K562 (cell line): Measurements from ENCODE around the gene KTI12. TPM values are rescaled to one million over a fixed set of nuclear protein-coding genes. Genes with fewer than 3 reads are reported as not detected.
A peak's percentile ranks its signal among the peaks of the same experiment; 100 is the strongest.

ENCODE experiments used
- ARID1B ChIP-seq: fragments of 450-650 bp; IDR thresholded peaks from 2 replicates; pipeline ENCODE4 v1.6.1; 2016; ENCODE audit warnings: antibody characterized with exemption, mild to moderate bottlenecking, inconsistent platforms
- CBX8 ChIP-seq: fragments of 200-600 bp; sonication (generic); IDR thresholded peaks from 2 replicates; pipeline ENCODE4 v1.6.1; 2012; ENCODE audit warnings: borderline replicate concordance, mixed run types, low read depth, mild to moderate bottlenecking, moderate library complexity, mixed read lengths, low read length, control low read depth, inconsistent platforms; ENCODE audit not compliant: poor library complexity, severe bottlenecking; ENCODE audit errors: extremely low read depth
- ELF2 ChIP-seq: fragments of 250-450 bp; sonication (Bioruptor Pico); IDR thresholded peaks from 2 replicates; pipeline ENCODE4 v1.5.0; 2021; ENCODE audit warnings: mild to moderate bottlenecking
- ETV6 ChIP-seq, 3 experiments: fragments of 150-350 bp in 1 of 3; sonication (generic) in 1 of 3; formaldehyde crosslinking in 1 of 3; IDR thresholded peaks; 2 replicates each; pipeline versions ENCODE4 v1.6.1 to v1.8.0; 2014 to 2022; ENCODE audit warnings: borderline replicate concordance in 2 of 3, low read depth in 2 of 3, antibody characterized with exemption in 1 of 3, low read length in 1 of 3, mild to moderate bottlenecking in 1 of 3, missing genetic modification reagents in 1 of 3
- MAX ChIP-seq: sonication (generic); formaldehyde crosslinking; IDR thresholded peaks from 2 replicates; pipeline ENCODE4 v1.9.0; 2022; ENCODE audit warnings: mild to moderate bottlenecking, missing genetic modification reagents
- MBD1 ChIP-seq: fragments of 250-450 bp; sonication (Bioruptor Pico); IDR thresholded peaks from 2 replicates; pipeline ENCODE4 v1.8.0; 2022; ENCODE audit warnings: inconsistent platforms
- MLX ChIP-seq, 2 experiments: fragments of 450-650 bp in 1 of 2; sonication (generic) in 1 of 2; formaldehyde crosslinking; conservative IDR thresholded peaks; 2 replicates each; pipeline versions ENCODE4 v1.4.0 to v1.8.1; 2020 to 2022; ENCODE audit warnings: mild to moderate bottlenecking in 1 of 2, missing genetic modification reagents in 1 of 2
- MTA2 ChIP-seq: fragments of 450-650 bp; IDR thresholded peaks from 2 replicates; pipeline ENCODE4 v1.6.1; 2016; ENCODE audit warnings: low read depth
- MTA3 ChIP-seq: fragments of 450-650 bp; formaldehyde crosslinking; IDR thresholded peaks from 2 replicates; pipeline ENCODE4 v1.6.1; 2017; ENCODE audit warnings: mild to moderate bottlenecking, borderline replicate concordance
- MYBL2 ChIP-seq, 2 experiments: fragments of 450-650 bp in 1 of 2; sonication (generic) in 1 of 2; formaldehyde crosslinking in 1 of 2; IDR thresholded peaks; 2 replicates each; pipeline versions ENCODE4 v1.6.1 to v1.8.1; 2017 to 2022; ENCODE audit warnings: borderline replicate concordance in 1 of 2, inconsistent platforms in 1 of 2, low read depth in 1 of 2, mild to moderate bottlenecking in 1 of 2, missing genetic modification reagents in 1 of 2, moderate library complexity in 1 of 2
- NCOA1 ChIP-seq: fragments of 450-650 bp; IDR thresholded peaks from 2 replicates; pipeline ENCODE4 v1.6.1; 2016; ENCODE audit warnings: low read depth
- NFIX ChIP-seq: fragments of 250-450 bp; sonication (Bioruptor Pico); IDR thresholded peaks from 2 replicates; pipeline ENCODE4 v1.4.0; 2020; ENCODE audit warnings: low read depth, mild to moderate bottlenecking, moderate library complexity
- POLR2A ChIP-seq: fragments of 450-650 bp; conservative IDR thresholded peaks from 2 replicates; pipeline ENCODE4 v1.6.1; 2016
- RNF2 ChIP-seq: sonication (generic); IDR thresholded peaks from 2 replicates; pipeline ENCODE4 v1.6.1; 2016
- SP1 ChIP-seq: sonication (generic); formaldehyde crosslinking; IDR thresholded peaks from 2 replicates; pipeline ENCODE4 v1.8.1; 2022; ENCODE audit warnings: mild to moderate bottlenecking, missing genetic modification reagents
- TAF7 ChIP-seq: fragments of 450-650 bp; IDR thresholded peaks from 2 replicates; pipeline ENCODE4 v1.6.1; 2016; ENCODE audit warnings: missing genetic modification characterization, missing compliant biosample characterization
- TEAD1 ChIP-seq, 2 experiments: fragments of 450-650 bp in 1 of 2; sonication (generic) in 1 of 2; formaldehyde crosslinking; IDR thresholded peaks; 2 replicates each; pipeline versions ENCODE4 v1.4.0 to v1.8.0; 2020 to 2022; ENCODE audit warnings: mild to moderate bottlenecking in 2 of 2, missing genetic modification reagents in 1 of 2
- UBTF ChIP-seq, 2 experiments: IDR thresholded peaks; 2 replicates each; pipeline ENCODE4 v1.6.1; 2012; ENCODE audit warnings: improper control_type of control experiment in 2 of 2, low read depth in 2 of 2, low read length in 2 of 2, borderline replicate concordance in 1 of 2
- ZFX ChIP-seq: sonication (generic); formaldehyde crosslinking; IDR thresholded peaks from 2 replicates; pipeline ENCODE4 v1.8.0; 2022; ENCODE audit warnings: mild to moderate bottlenecking, missing genetic modification reagents, moderate library complexity
- ZNF23 ChIP-seq: fragments of 250-450 bp; sonication (Bioruptor Pico); IDR thresholded peaks from 2 replicates; pipeline ENCODE4 v1.4.0; 2020; ENCODE audit warnings: mild to moderate bottlenecking
- polyA plus RNA-seq, 8 experiments: library from polyadenylated mRNA; depleted of rRNA in 4 of 8; stranded (reverse) in 5 of 8; unstranded in 3 of 8; fragments of >200 nt; fragmentation: Nextera tagmentation in 2 of 8; fragmentation: Illumina TruSeq in 1 of 8; extraction: Ambion mirVana in 2 of 8; extraction: Trizol in 1 of 8; gene quantifications; 2 replicates each; pipeline versions ENCODE4 v1.2.1 to v1.2.3, GENCODE V29; 2011 to 2014; ENCODE audit warnings: inconsistent platforms in 1 of 8, missing spikeins in 1 of 8
- total RNA-seq, 7 experiments: library from RNA; depleted of rRNA in 6 of 7; stranded (reverse); fragments of >200 nt in 6 of 7; fragmentation: Illumina TruSeq in 2 of 7; extraction: Trizol in 2 of 7; gene quantifications; 2 replicates each; pipeline versions ENCODE4 v1.2.1 to v1.2.3, GENCODE V29; 2011 to 2021; ENCODE audit warnings: low replicate concordance in 1 of 7

KTI12 gene
- total and polyA plus RNA-seq, 9 of the 15 experiments (the other 6 are each of a cell fraction or from before 2014, with no cell fraction given) = 3.1 to 22.8 (median 11.6) TPM

- no peak for TF ChIP-seq MBD1 (CRISPR knock-in tag)
- TF ChIP-seq MTA3 = peak; percentile 68; the same call in 1 of the 2 replicates
- peak; percentile 20; the same call in 1 of the 2 replicates for TF ChIP-seq NFIX (CRISPR knock-in tag)
- peak; percentile 61 for TF ChIP-seq MAX (CRISPR knock-in tag)
- TF ChIP-seq MYBL2 (IDR thresholded peaks at IDR 0.05; ENCODE audit: low read depth) = peak; percentile 67
- no peak for TF ChIP-seq MYBL2 (CRISPR knock-in tag; IDR thresholded peaks at IDR 0.05; ENCODE audit: borderline replicate concordance)
- TF ChIP-seq CBX8 = no peak
- peak; percentile 57 for TF ChIP-seq NCOA1
- peak; percentile 85 for TF ChIP-seq ELF2 (CRISPR knock-in tag)
- TF ChIP-seq MTA2 = no peak
- TF ChIP-seq RNF2 = peak; percentile 47
- no peak for TF ChIP-seq ETV6 (IDR thresholded peaks at IDR 0.05; ENCODE audit: borderline replicate concordance in 1 of 2, low read depth in 2 of 2, low read length in 1 of 2)
- 0 out of 2 replicates have a peak, but pooled peaks have one; percentile 67 for TF ChIP-seq ETV6 (CRISPR knock-in tag; IDR thresholded peaks at IDR 0.05; ENCODE audit: borderline replicate concordance)
- peak; percentile 63 for TF ChIP-seq TAF7 (tag)
- peak; percentile 17 to 38; a peak in 1 of 4 replicates for TF ChIP-seq MLX (CRISPR knock-in tag; conservative IDR thresholded peaks at IDR 0.05)
- TF ChIP-seq TEAD1 (CRISPR knock-in tag; IDR thresholded peaks at IDR 0.05) = peak; percentile 35 to 81; a peak in 1 of 4 replicates
- TF ChIP-seq SP1 (CRISPR knock-in tag) = peak; percentile 79
- TF ChIP-seq UBTF (IDR thresholded peaks at IDR 0.05; ENCODE audit: borderline replicate concordance in 1 of 2, low read depth in 2 of 2, low read length in 2 of 2) = peak in 1 of 2 experiments; percentile 76; a peak in 2 of 4 replicates
- TF ChIP-seq ZFX = peak; percentile 94
- TF ChIP-seq POLR2A = peak; percentile 92
- TF ChIP-seq ZNF23 = no peak
- TF ChIP-seq ARID1B = peak; percentile 65
These were observed 21.7 kb upstream of the KTI12 start, which contains the start of gene TXNDC12 (continued) for GRCh38 chr1:52055066-52055865.
